Heart left ventricle (tissue), 16 donors: ENCODE measurements around the gene SLC9A9. TPM values are rescaled to one million over a fixed set of nuclear protein-coding genes. Genes with fewer than 3 reads are reported as not detected.

ENCODE experiments used
- ATAC-seq, 4 donors: fragments of 200-7000 bp; cut with Tn5 transposase; one replicate each; pipeline ENCODE4 v1.9.1; 2020 to 2022; ENCODE audit warnings: moderate library complexity in 4 of 4, mild to moderate bottlenecking in 3 of 4, moderate number of reproducible peaks in 1 of 4
- DNase-seq, 5 donors: peaks; one replicate each; pipeline ENCODE4 v3.0.0-alpha.2; 2020
- H3K27ac ChIP-seq, 12 donors: fragments of 200-600 bp; sonication (generic) in 4 of 12; one replicate each; pipeline versions ENCODE4 v1.5.0 to v1.8.0; 2016 to 2022; ENCODE audit warnings: mild to moderate bottlenecking in 2 of 12
- H3K27me3 ChIP-seq, 9 donors: fragments of 200-600 bp; sonication (generic) in 2 of 9; one replicate each; pipeline versions ENCODE4 v1.5.1 to v1.8.0; 2016 to 2022; ENCODE audit warnings: mild to moderate bottlenecking in 3 of 9
- H3K36me3 ChIP-seq, 9 donors: fragments of 200-600 bp; sonication (generic) in 2 of 9; one replicate each; pipeline versions ENCODE4 v1.5.0 to v1.8.0; 2018 to 2022; ENCODE audit warnings: mild to moderate bottlenecking in 2 of 9
- H3K4me1 ChIP-seq, 12 donors: fragments of 200-600 bp; sonication (generic) in 4 of 12; one replicate each; pipeline versions ENCODE4 v1.5.0 to v1.8.0; 2016 to 2022; ENCODE audit warnings: mild to moderate bottlenecking in 3 of 12
- H3K4me3 ChIP-seq, 12 donors: fragments of 200-600 bp; sonication (generic) in 4 of 12; one replicate each; pipeline versions ENCODE4 v1.5.0 to v1.8.0; 2017 to 2022; ENCODE audit warnings: mild to moderate bottlenecking in 9 of 12, moderate library complexity in 4 of 12
- H3K9me3 ChIP-seq, 12 donors: fragments of 200-600 bp; sonication (generic) in 4 of 12; one replicate each; pipeline versions ENCODE4 v1.5.0 to v1.8.0; 2016 to 2022; ENCODE audit warnings: mild to moderate bottlenecking in 1 of 12
- POLR2A ChIP-seq, 2 donors: fragments of 450-650 bp; IDR thresholded peaks; one replicate each; pipeline ENCODE4 v1.6.1; 2017; ENCODE audit warnings: antibody characterized with exemption in 2 of 2, mild to moderate bottlenecking in 2 of 2, moderate library complexity in 2 of 2
- WGBS, 4 donors: extraction: QIAGEN DNeasy Blood & Tissue Kit in 2 of 4; methylation state at CpG; one replicate each; pipeline versions ENCODE4 v1.1.5 to v1.1.7; 2013 to 2018; 5-methylcytosine and 5-hydroxymethylcytosine counted together
- intact Hi-C, 10 donors: fragments of 100-400 bp; cut with DNase I; formaldehyde crosslinking; loops; one replicate each; pipeline versions ENCODE4 v1.11.1 to v1.14.2; 2022
- polyA plus RNA-seq, 2 donors: library from polyadenylated mRNA; stranded (reverse); fragments of 200-250 nt; gene quantifications; one replicate each; pipeline ENCODE4 v1.2.3, GENCODE V29; 2013
- total RNA-seq, 9 donors: library from RNA; depleted of rRNA in 2 of 9; stranded (reverse); fragments of >200 nt in 2 of 9; fragmentation: NEBNext Ultra II Directional in 3 of 9; extraction: Animal tissue kit (Norgen Biotek cat#: 25700) in 3 of 9; gene quantifications; one replicate each; pipeline versions ENCODE4 v1.1.0 to v1.2.4, GENCODE V29; 2016 to 2023
- TF ChIP-seq, protein P1 (sequence below), 12 donors: fragments of 200-600 bp; sonication (generic) in 4 of 12; IDR thresholded peaks; one replicate each; pipeline versions ENCODE4 v1.5.0 to v1.8.0; 2018 to 2022; ENCODE audit warnings: antibody characterized with exemption in 12 of 12, mild to moderate bottlenecking in 5 of 12
- donor health status: ischemic (EF 13 %, LVEDD 7.1; RV severe dilation, severe dysfunction).
- donor health status: healthy with polysubstance abuse.
- donor health status: DM: no; HTN: yes; CAD: no.
- donor health status: DM: no; HTN: no; CAD: no.
- donor health status: ischemic (EF 25% LVEDD 6.9; RV normal size, moderate dysfunction).
- donor health status: ischemic (EF 25% LVEDD 5.7; RV mildly dilated, moderate dysfunction).
- donor health status: healthy.
- donor health status: DM: yes; HTN: yes; CAD: no.
- donor health status: ischemic (EF 35%, LVEDD 5.7; RV mildly dilated, moderate dysfunction).
- donor health status: nonischemic (EF 11% LVEDD 7.7; RV severe dilation, severe dysfunction).
- donor health status: DM: yes; HTN: yes; CAD: no.
- donor health status: PGD.
- donor health status: ischemic (EF 29% LVEDD 5.4; RV normal size, mild dysfunction).
- donor health status: nonischemic (EF 23%, LVEDD 6.1; RV moderate dilation, normal function).

Gene SLC9A9
- total and polyA plus RNA-seq, 11 donors = 0.76 to 17.5 (median 3.3) TPM

DNA sequence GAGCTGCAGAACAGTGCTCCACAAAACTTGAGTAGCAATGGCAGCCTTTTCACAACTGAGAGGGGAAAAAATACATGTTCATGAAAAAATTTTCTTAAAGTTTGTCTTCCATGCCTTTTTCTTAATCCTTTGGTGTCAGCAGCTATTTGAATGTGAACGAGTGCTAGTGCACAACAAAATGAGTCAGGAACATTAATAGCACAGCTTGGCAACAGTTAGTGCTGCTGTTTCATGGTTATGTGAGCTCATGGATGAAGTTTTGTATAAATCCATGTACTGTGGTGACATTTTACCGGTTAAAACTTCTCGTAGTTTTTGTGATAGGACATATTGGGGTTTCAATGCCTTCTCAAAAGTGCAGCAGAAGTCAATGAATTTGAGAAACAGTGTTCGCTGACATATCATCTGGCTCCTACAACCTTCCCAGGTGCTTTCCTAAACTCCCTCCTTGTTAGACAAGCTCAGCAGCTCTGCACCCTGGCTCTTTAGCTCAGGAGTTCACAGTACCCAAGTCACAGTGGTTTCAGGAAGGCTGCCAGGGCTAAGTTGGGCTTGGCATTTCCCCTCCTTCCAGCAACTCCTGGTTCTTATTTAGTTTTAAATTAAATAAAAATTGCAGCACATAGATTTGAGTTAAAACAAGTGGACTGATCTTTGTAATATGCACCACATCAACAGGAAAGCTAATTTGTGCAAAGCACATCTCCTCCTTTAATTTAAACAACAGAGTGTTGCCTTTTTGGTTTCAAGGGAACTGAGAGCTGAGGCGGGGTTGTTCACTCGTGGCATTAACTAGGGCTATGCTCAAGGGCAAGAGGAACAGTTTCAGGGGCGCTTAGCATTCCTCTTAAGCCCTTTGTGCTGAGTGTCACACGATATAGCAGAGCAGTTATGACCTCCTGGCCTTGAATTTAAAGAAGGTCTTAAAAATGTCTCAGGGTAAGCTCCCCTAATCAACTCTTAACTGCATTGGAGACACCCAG lies 365.9 kb downstream of the SLC9A9 start:
- Histone ChIP-seq H3K27me3 (no peaks in the 10 kb centered on the region), H3K27ac (no peak overlapping the region), H3K4me1 (no peaks in the 10 kb centered on the region), H3K36me3 (no peaks in the 10 kb centered on the region), H3K9me3 (no peaks in the 10 kb centered on the region), H3K4me3 (no peak overlapping the region)
- no peak for TF ChIP-seq POLR2A (IDR thresholded peaks at IDR 0.05)
- TF ChIP-seq, protein P1, sequence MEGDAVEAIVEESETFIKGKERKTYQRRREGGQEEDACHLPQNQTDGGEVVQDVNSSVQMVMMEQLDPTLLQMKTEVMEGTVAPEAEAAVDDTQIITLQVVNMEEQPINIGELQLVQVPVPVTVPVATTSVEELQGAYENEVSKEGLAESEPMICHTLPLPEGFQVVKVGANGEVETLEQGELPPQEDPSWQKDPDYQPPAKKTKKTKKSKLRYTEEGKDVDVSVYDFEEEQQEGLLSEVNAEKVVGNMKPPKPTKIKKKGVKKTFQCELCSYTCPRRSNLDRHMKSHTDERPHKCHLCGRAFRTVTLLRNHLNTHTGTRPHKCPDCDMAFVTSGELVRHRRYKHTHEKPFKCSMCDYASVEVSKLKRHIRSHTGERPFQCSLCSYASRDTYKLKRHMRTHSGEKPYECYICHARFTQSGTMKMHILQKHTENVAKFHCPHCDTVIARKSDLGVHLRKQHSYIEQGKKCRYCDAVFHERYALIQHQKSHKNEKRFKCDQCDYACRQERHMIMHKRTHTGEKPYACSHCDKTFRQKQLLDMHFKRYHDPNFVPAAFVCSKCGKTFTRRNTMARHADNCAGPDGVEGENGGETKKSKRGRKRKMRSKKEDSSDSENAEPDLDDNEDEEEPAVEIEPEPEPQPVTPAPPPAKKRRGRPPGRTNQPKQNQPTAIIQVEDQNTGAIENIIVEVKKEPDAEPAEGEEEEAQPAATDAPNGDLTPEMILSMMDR (IDR thresholded peaks at IDR 0.05) = no peak
- intact Hi-C loops = no loop called here
- no peak for ATAC-seq
- WGBS, 4 donors = 83 to 86% (median 85%) methylated on average over 8 of the region's 8 CpGs
- DNase-seq = no peak

DNA sequence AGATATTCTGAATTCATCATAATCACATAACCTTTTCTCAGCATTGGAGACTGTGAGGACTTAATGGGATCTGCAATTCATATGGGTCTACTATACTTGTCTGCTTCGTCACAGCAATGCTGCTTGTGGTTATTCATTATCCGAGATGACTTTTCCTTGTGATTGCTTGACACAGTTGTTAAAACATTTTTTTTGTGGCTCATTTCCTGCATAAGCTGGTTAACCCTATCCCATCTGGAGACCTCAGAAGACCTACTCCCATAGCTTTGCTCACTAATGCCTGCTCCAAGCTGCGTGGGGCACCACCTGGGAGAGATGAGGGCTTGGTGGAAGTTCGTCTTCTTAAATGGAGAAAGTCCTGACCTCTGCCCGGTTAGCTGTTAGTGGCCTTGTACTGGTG lies 367.9 kb downstream of the SLC9A9 start:
- Histone ChIP-seq H3K4me1 (no peaks in the 10 kb centered on the region), H3K36me3 (no peaks in the 10 kb centered on the region), H3K9me3 (no peaks in the 10 kb centered on the region), H3K27ac (no peak overlapping the region), H3K27me3 (no peaks in the 10 kb centered on the region), H3K4me3 (no peak overlapping the region)
- intact Hi-C loops = no loop called here
- 34 to 68% (median 61%) methylated on average over 5 of the region's 5 CpGs for WGBS, 4 donors
- no peak for TF ChIP-seq POLR2A (IDR thresholded peaks at IDR 0.05)
- TF ChIP-seq, protein P1 (IDR thresholded peaks at IDR 0.05) = no peak
- no peak for ATAC-seq
- no peak for DNase-seq

DNA sequence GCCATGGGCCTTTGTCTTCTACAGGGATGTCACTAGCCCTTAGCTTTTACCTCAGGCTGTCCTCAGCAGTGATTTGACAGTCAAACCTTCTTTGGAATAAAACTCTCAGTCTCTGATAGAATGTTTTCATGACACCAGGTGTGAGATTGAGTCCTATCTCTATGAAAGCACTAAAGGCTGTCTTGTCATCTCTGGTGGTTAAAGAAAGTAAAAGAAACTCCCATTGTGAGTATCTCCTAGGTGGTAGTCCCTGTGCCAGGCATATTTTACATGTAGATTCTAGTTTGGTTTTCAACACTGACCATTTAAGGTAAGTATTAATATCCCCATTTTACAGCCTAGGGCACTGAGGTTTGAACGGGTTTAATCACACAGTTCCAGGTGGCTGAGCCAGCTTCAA lies 368.5 kb downstream of the SLC9A9 start:
- no peak overlapping the region for H3K27ac ChIP-seq
- no peaks in the 10 kb centered on the region for H3K9me3 ChIP-seq
- no peaks in the 10 kb centered on the region for H3K36me3 ChIP-seq
- H3K4me1 ChIP-seq = no peaks in the 10 kb centered on the region
- no peaks in the 10 kb centered on the region for H3K27me3 ChIP-seq
- ATAC-seq = no peak
- TF ChIP-seq, protein P1 (IDR thresholded peaks at IDR 0.05) = no peak
- TF ChIP-seq POLR2A (IDR thresholded peaks at IDR 0.05) = no peak
- DNase-seq = no peak
- intact Hi-C loops = no loop called here
- no peak overlapping the region for H3K4me3 ChIP-seq
- 90 to 93% (median 92%) methylated on average over 1 of the region's 1 CpG for WGBS, 4 donors

DNA sequence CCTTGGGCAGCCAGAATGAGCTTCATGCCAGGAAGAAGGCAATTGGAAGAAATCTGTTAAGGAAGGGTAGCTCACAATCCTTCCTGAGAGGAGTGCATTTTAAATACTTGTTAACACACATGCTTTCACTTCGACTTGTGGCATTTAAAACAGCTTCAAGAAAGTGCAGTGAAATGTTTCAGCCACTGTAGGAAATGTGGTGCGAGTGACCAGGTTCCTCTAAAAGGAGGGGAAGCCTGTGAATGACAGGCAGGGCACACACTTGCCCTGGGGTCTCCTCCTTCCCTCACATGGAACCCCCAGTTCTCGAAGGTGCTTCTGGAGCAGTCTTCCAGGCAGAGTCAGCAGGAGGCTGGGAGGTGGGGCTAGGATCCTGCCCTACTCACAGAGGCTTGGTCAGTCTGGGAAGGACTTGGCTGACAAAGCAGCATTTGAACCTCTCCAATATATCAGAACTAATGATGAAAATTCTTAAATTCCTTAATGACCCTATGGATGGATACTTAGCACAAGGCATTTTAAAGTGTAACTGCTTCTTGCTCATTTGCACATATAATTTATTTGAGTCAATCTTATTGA lies 370.1 kb downstream of the SLC9A9 start:
- H3K27me3 ChIP-seq = no peaks in the 10 kb centered on the region
- WGBS, 4 donors = 54 to 75% (median 63%) methylated on average over 3 of the region's 3 CpGs
- H3K36me3 ChIP-seq = no peaks in the 10 kb centered on the region
- H3K9me3 ChIP-seq = no peaks in the 10 kb centered on the region
- no peak overlapping the region for H3K4me3 ChIP-seq
- TF ChIP-seq, protein P1 (IDR thresholded peaks at IDR 0.05) = no peak
- no peak for TF ChIP-seq POLR2A (IDR thresholded peaks at IDR 0.05)
- H3K27ac ChIP-seq = no peak overlapping the region
- no peak for ATAC-seq
- intact Hi-C loops = no loop called here
- H3K4me1 ChIP-seq = no peaks in the 10 kb centered on the region
- DNase-seq = no peak
